Activated CD8-positive, alpha-beta T cell treated with anti-CD3 and anti-CD28 coated beads for 36 hours (primary cell): ENCODE results near the gene MTCL1. TPM values are rescaled to one million over a fixed set of nuclear protein-coding genes. Genes with fewer than 3 reads are reported as not detected.

Experiments used
- ATAC-seq: fragments of 200-7000 bp; cut with Tn5 transposase; one replicate; pipeline ENCODE4 v1.10.0; 2021; ENCODE audit warnings: mild to moderate bottlenecking, moderate library complexity
- CTCF ChIA-PET: fragments of 350-600 bp; sonication (Branson Sonifier 250); formaldehyde crosslinking; loops from one replicate; lab custom pipeline; 2021; ENCODE audit warnings: antibody characterized with exemption; lab: Charles Lee
- POLR2A ChIA-PET: fragments of 350-600 bp; sonication (Branson Sonifier 250); formaldehyde crosslinking; loops from one replicate; lab custom pipeline; 2021; ENCODE audit warnings: antibody characterized with exemption; lab: Charles Lee
- DNase-seq: peaks from one replicate; pipeline ENCODE4 v3.0.0-alpha.2; 2020
- H3K27ac Mint-ChIP-seq: one replicate; pipeline ENCODE4 v1.8.0; 2021; ENCODE audit warnings: mild to moderate bottlenecking, mixed read lengths
- H3K27me3 Mint-ChIP-seq: one replicate; pipeline ENCODE4 v1.8.0; 2021; ENCODE audit warnings: mixed read lengths
- H3K36me3 Mint-ChIP-seq: one replicate; pipeline ENCODE4 v1.8.0; 2021; ENCODE audit warnings: low read depth, mixed read lengths
- H3K4me1 Mint-ChIP-seq: one replicate; pipeline ENCODE4 v1.8.0; 2021; ENCODE audit warnings: low read depth, mixed read lengths
- H3K4me3 Mint-ChIP-seq: one replicate; pipeline ENCODE4 v1.8.0; 2021; ENCODE audit warnings: mild to moderate bottlenecking, moderate library complexity, mixed read lengths
- H3K9me3 Mint-ChIP-seq: one replicate; pipeline ENCODE4 v1.8.0; 2021; ENCODE audit warnings: mixed read lengths
- CTCF ChIP-seq: fragments of 200-600 bp; IDR thresholded peaks from one replicate; pipeline ENCODE4 v1.8.0; 2022; ENCODE audit warnings: antibody characterized with exemption, mild to moderate bottlenecking
- intact Hi-C: fragments of 100-400 bp; cut with micrococcal nuclease; formaldehyde crosslinking; loops from one replicate; pipeline ENCODE4 v1.10.0; 2022
- total RNA-seq, 2 experiments: library from RNA; stranded (reverse); gene quantifications; one replicate each; pipeline ENCODE4 v1.2.3, GENCODE V29; 2021

Gene MTCL1
- total RNA-seq, 2 experiments from 2014 or later = 0.25 to 0.52 TPM

GRCh38 chr18:8721716-8722115 is 16.4 kb downstream of the MTCL1 start:
- Mint-ChIP-seq H3K9me3 (no peaks in the 10 kb centered on the region), H3K36me3 (no peaks in the 10 kb centered on the region), H3K27me3 (peaks cover 2% of the 10 kb centered on the region), H3K4me3 (no peak overlapping the region), H3K27ac (no peak overlapping the region), H3K4me1 (no peaks in the 10 kb centered on the region)
- CTCF ChIA-PET = no interaction called here
- no peak for DNase-seq
- POLR2A ChIA-PET = no interaction called here
- no peak for ATAC-seq
- intact Hi-C loops = no loop called here
- TF ChIP-seq CTCF = no peak

GRCh38 chr18:8722946-8723820 is 17.8 kb downstream of the MTCL1 start:
- Mint-ChIP-seq H3K27me3 (no peaks in the 10 kb centered on the region), H3K4me3 (no peak overlapping the region), H3K27ac (no peak overlapping the region), H3K36me3 (no peaks in the 10 kb centered on the region), H3K4me1 (no peaks in the 10 kb centered on the region), H3K9me3 (no peaks in the 10 kb centered on the region)
- intact Hi-C loops = no loop called here
- DNase-seq (no peak), ATAC-seq (no peak)
- TF ChIP-seq CTCF = no peak
- POLR2A ChIA-PET = no interaction called here
- CTCF ChIA-PET = interaction anchor here (0.9 kb wide), 1 partner anchor 27 kb away, joined by 3 read pairs; no protein-coding TSS in a partner anchor

- Mint-ChIP-seq H3K4me1 (no peaks in the 10 kb centered on the region), H3K27ac (no peak overlapping the region), H3K9me3 (no peaks in the 10 kb centered on the region), H3K36me3 (no peaks in the 10 kb centered on the region), H3K4me3 (no peak overlapping the region), H3K27me3 (no peaks in the 10 kb centered on the region)
- intact Hi-C loops = no loop called here
- DNase-seq (no peak), ATAC-seq (no peak)
- no peak for TF ChIP-seq CTCF
- ChIA-PET POLR2A (no interaction called here), CTCF (interaction anchor here (0.9 kb wide), 1 partner anchor 20 kb away, joined by 4 read pairs; no protein-coding TSS in a partner anchor)
Measured at GRCh38 chr18:8724452-8724851, 19.1 kb downstream of the MTCL1 start.

- Mint-ChIP-seq H3K9me3 (no peaks in the 10 kb centered on the region), H3K4me3 (no peak overlapping the region), H3K27ac (no peak overlapping the region), H3K36me3 (no peaks in the 10 kb centered on the region), H3K27me3 (no peaks in the 10 kb centered on the region), H3K4me1 (no peaks in the 10 kb centered on the region)
- intact Hi-C loops = no loop called here
- CTCF ChIA-PET = no interaction called here
- TF ChIP-seq CTCF = no peak
- POLR2A ChIA-PET = no interaction called here
- ATAC-seq = no peak
- DNase-seq = no peak
Measured at GRCh38 chr18:8726281-8726680, 20.9 kb downstream of the MTCL1 start.

- DNase-seq (no peak), ATAC-seq (no peak)
- intact Hi-C loops = no loop called here
- Mint-ChIP-seq H3K36me3 (no peaks in the 10 kb centered on the region), H3K9me3 (no peaks in the 10 kb centered on the region), H3K4me3 (no peak overlapping the region), H3K27ac (no peak overlapping the region), H3K27me3 (no peaks in the 10 kb centered on the region), H3K4me1 (no peaks in the 10 kb centered on the region)
- TF ChIP-seq CTCF = no peak
- POLR2A ChIA-PET = no interaction called here
- CTCF ChIA-PET = no interaction called here
Measured at GRCh38 chr18:8726963-8727705, 21.8 kb downstream of the MTCL1 start.
